Mesenchymal stem cell (in vitro differentiated cells and primary cell): ENCODE results near the gene CADPS.

Experiments
- DNase-seq: peaks from one replicate; pipeline ENCODE4 v3.0.0-alpha.2; 2013
- H2AFZ ChIP-seq: one replicate; pipeline ENCODE4 v1.6.1; 2013; ENCODE audit warnings: low read depth, mild to moderate bottlenecking, control low read depth, inconsistent platforms, low read length, moderate library complexity
- H2AK5ac ChIP-seq: 2 replicates; pipeline ENCODE4 v1.6.1; 2013; ENCODE audit warnings: low read length, moderate library complexity, mild to moderate bottlenecking, inconsistent platforms; ENCODE audit not compliant: severe bottlenecking
- H2BK120ac ChIP-seq: one replicate; pipeline ENCODE4 v1.6.1; 2013; ENCODE audit warnings: low read depth, mild to moderate bottlenecking, inconsistent platforms, low read length, moderate library complexity
- H2BK12ac ChIP-seq, 2 experiments: one replicate each; pipeline ENCODE4 v1.6.1; 2013; ENCODE audit warnings: inconsistent platforms in 2 of 2, low read length in 2 of 2, mild to moderate bottlenecking in 2 of 2, moderate library complexity in 2 of 2, control low read depth in 1 of 2
- H2BK15ac ChIP-seq: one replicate; pipeline ENCODE4 v1.6.1; 2013; ENCODE audit warnings: mild to moderate bottlenecking, low read depth, inconsistent platforms; ENCODE audit not compliant: poor library complexity, severe bottlenecking
- H2BK5ac ChIP-seq: 2 replicates; pipeline ENCODE4 v1.6.1; 2013; ENCODE audit warnings: low read depth, mild to moderate bottlenecking, low read length, control low read depth, inconsistent platforms; ENCODE audit not compliant: poor library complexity, severe bottlenecking
- H3K14ac ChIP-seq, 2 experiments: one replicate each; pipeline ENCODE4 v1.6.1; 2013; ENCODE audit warnings: inconsistent platforms in 2 of 2, low read length in 2 of 2, control low read depth in 1 of 2, mild to moderate bottlenecking in 1 of 2, moderate library complexity in 1 of 2
- H3K18ac ChIP-seq, 2 experiments: one replicate each; pipeline ENCODE4 v1.6.1; 2013; ENCODE audit warnings: inconsistent platforms in 2 of 2, low read length in 2 of 2, control low read depth in 1 of 2, low read depth in 1 of 2, mild to moderate bottlenecking in 1 of 2
- H3K23ac ChIP-seq, 2 experiments: one replicate each; pipeline ENCODE4 v1.6.1; 2013; ENCODE audit warnings: inconsistent platforms in 2 of 2, low read length in 2 of 2, mild to moderate bottlenecking in 2 of 2, moderate library complexity in 2 of 2, control low read depth in 1 of 2
- H3K27ac ChIP-seq: 2 replicates; pipeline ENCODE4 v1.5.1; 2013; ENCODE audit warnings: mild to moderate bottlenecking, moderate library complexity, low read length, control low read depth, inconsistent platforms; ENCODE audit not compliant: poor library complexity, severe bottlenecking
- H3K27me3 ChIP-seq, 2 experiments: 2 replicates each; pipeline versions ENCODE4 v1.6.1 to v1.7.0; 2013; ENCODE audit warnings: low read length in 2 of 2, mild to moderate bottlenecking in 2 of 2, moderate library complexity in 2 of 2, control low read depth in 1 of 2, inconsistent platforms in 1 of 2; ENCODE audit not compliant: control insufficient read depth in 1 of 2, insufficient read depth in 1 of 2
- H3K36me3 ChIP-seq, 2 experiments: 2 replicates each; pipeline versions ENCODE4 v1.6.1 to v1.7.0; 2013; ENCODE audit warnings: low read length in 2 of 2, control low read depth in 1 of 2, inconsistent platforms in 1 of 2, low read depth in 1 of 2, mild to moderate bottlenecking in 1 of 2; ENCODE audit not compliant: insufficient read depth in 2 of 2, control insufficient read depth in 1 of 2
- H3K4ac ChIP-seq, 2 experiments: one replicate each; pipeline ENCODE4 v1.6.1; 2013; ENCODE audit warnings: inconsistent platforms in 2 of 2, low read length in 2 of 2, mild to moderate bottlenecking in 2 of 2, moderate library complexity in 2 of 2, control low read depth in 1 of 2, low read depth in 1 of 2
- H3K4me1 ChIP-seq: 2 replicates; pipeline ENCODE4 v1.6.1; 2013; ENCODE audit warnings: low read depth, low read length, control low read depth; ENCODE audit not compliant: control insufficient read depth, insufficient read depth
- H3K4me2 ChIP-seq: 2 replicates; pipeline ENCODE4 v1.6.1; 2013; ENCODE audit warnings: low read length, mild to moderate bottlenecking, inconsistent platforms; ENCODE audit not compliant: poor library complexity, severe bottlenecking
- H3K4me3 ChIP-seq, 2 experiments: 2 replicates each; pipeline versions ENCODE4 v1.5.1 to v1.7.0; 2013; ENCODE audit warnings: low read length in 2 of 2, mild to moderate bottlenecking in 2 of 2, control low read depth in 1 of 2, low read depth in 1 of 2; ENCODE audit not compliant: insufficient read depth in 1 of 2
- H3K79me1 ChIP-seq: replicated peaks from 2 replicates; pipeline ENCODE4 v1.6.1; 2013; ENCODE audit warnings: mild to moderate bottlenecking, control low read depth, low read length, inconsistent platforms; ENCODE audit not compliant: poor library complexity, severe bottlenecking
- H3K9ac ChIP-seq: 2 replicates; pipeline ENCODE4 v1.7.0; 2013; ENCODE audit warnings: mild to moderate bottlenecking, low read length, moderate library complexity
- H3K9me3 ChIP-seq: 2 replicates; pipeline ENCODE4 v1.7.0; 2013; ENCODE audit warnings: mild to moderate bottlenecking, low read length; ENCODE audit not compliant: control insufficient read depth
- H4K8ac ChIP-seq: one replicate; pipeline ENCODE4 v1.6.1; 2013; ENCODE audit warnings: inconsistent platforms, mild to moderate bottlenecking, low read length, moderate library complexity
- H4K91ac ChIP-seq: one replicate; pipeline ENCODE4 v1.6.1; 2013; ENCODE audit warnings: mild to moderate bottlenecking, low read length, inconsistent platforms
- WGBS: methylation state at CpG from one replicate; pipeline ENCODE4 v1.1.7; 2013; ENCODE audit warnings: mixed read lengths; 5-methylcytosine and 5-hydroxymethylcytosine counted together

The CADPS gene

DNA sequence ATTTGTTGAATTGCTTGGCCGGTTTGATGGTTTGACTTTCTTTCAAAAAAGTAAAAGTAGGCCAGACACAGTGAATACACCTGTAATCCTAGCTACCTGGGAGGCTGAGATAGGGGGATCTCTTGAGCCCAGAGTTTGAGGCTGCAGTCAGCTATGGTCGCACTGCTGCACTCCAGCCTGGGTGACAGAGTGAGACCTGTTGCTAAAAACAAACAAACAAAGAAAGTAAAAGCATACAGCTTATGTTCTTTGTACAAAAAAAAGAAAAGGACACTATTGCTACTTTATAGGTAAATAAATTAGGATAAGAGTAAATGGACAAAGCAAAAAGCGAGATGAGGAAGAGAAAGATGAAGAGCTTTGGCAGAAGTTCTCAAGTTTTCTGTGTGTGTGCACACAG is 488.0 kb downstream of the CADPS start:
- no peak for DNase-seq
- Histone ChIP-seq H3K36me3 (no peaks in the 10 kb centered on the region), H3K9ac (no peak overlapping the region), H2BK15ac (no peak overlapping the region), H3K27ac (no peak overlapping the region), H2BK5ac (no peak overlapping the region), H3K14ac (no peak overlapping the region), H2AFZ (no peak overlapping the region), H2AK5ac (no peak overlapping the region), H3K4me1 (no peaks in the 10 kb centered on the region), H3K79me1 (no peaks in the 10 kb centered on the region), H4K91ac (no peak overlapping the region), H2BK12ac (no peak overlapping the region), H3K4me2 (no peak overlapping the region), H3K4ac (no peak overlapping the region), H3K4me3 (no peak overlapping the region), H2BK120ac (no peak overlapping the region), H3K9me3 (no peaks in the 10 kb centered on the region), H3K23ac (no peak overlapping the region), H4K8ac (no peak overlapping the region), H3K18ac (no peak overlapping the region), H3K27me3 (peaks cover 5 to 11% of the 10 kb centered on the region in 2 experiments)
- WGBS, result 74% methylated on average over 2 of the region's 3 CpGs

DNA sequence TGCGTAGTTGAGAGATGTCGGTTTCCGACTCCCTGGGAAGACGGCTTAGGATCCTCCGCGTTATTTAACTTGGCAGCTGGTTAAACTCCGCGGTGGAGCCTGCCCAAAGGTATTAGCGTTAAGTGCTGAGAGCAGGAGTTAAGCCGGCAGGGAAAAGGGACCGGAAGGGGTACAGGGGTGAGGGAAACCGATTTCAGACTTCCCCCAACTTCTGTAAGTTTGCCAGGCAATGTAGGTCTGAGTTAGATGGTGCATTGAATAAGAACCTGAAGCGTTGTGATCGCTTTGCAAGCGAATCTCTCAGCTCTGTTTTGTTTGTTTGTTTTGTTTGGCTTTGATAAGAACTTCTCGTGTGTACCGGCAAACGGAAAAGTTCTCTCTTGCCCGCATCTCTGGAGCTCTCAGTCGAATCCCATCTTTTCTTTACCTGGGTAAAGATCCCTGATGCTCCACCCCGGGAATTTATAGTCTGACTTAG is 495.9 kb downstream of the CADPS start:
- H4K91ac ChIP-seq, result no peak overlapping the region
- H3K4ac ChIP-seq, result no peak overlapping the region
- H3K18ac ChIP-seq, result no peak overlapping the region
- no peak overlapping the region for H2AK5ac ChIP-seq
- no peak overlapping the region for H2AFZ ChIP-seq
- H4K8ac ChIP-seq, result no peak overlapping the region
- H2BK12ac ChIP-seq, result no peak overlapping the region
- no peak overlapping the region for H2BK5ac ChIP-seq
- H3K27ac ChIP-seq, result no peak overlapping the region
- no peak overlapping the region for H3K14ac ChIP-seq
- peaks cover 15% of the 10 kb centered on the region for H3K9me3 ChIP-seq
- H3K4me3 ChIP-seq, result no peak overlapping the region
- H3K36me3 ChIP-seq, result no peaks in the 10 kb centered on the region
- H3K4me2 ChIP-seq, result no peak overlapping the region
- H3K4me1 ChIP-seq, result peaks cover 7% of the 10 kb centered on the region
- H2BK120ac ChIP-seq, result no peak overlapping the region
- peaks cover 78 to 84% of the 10 kb centered on the region in 2 experiments for H3K27me3 ChIP-seq
- no peak overlapping the region for H3K9ac ChIP-seq
- H3K23ac ChIP-seq, result no peak overlapping the region
- no peaks in the 10 kb centered on the region for H3K79me1 ChIP-seq
- no peak for DNase-seq
- H2BK15ac ChIP-seq, result no peak overlapping the region
- WGBS, result 2% methylated on average over 17 of the region's 21 CpGs

DNA sequence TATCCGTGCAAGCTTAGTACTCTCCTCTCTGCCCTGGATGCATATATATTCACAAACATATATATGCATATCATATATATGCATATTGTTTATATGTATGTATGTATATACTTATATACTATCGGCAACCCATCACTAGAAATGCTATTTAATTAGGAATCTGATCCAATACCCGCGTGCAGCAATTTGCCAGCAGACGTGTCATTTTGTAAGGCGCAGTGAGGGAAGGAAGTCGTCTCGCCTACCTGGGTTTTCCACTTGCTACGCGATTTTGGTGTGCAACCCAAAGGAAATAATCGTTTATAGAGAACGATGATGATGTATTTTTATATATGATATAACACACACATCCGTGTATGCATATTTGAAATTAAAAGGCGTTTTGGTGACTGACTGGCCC is 496.3 kb downstream of the CADPS start:
- no peak overlapping the region for H3K9ac ChIP-seq
- DNase-seq, result no peak
- H4K8ac ChIP-seq, result no peak overlapping the region
- H3K27me3 ChIP-seq, result peaks cover 82 to 88% of the 10 kb centered on the region in 2 experiments
- no peak overlapping the region for H3K4ac ChIP-seq
- H3K36me3 ChIP-seq, result no peaks in the 10 kb centered on the region
- no peak overlapping the region for H3K18ac ChIP-seq
- H2AFZ ChIP-seq, result no peak overlapping the region
- 8% methylated on average over 8 of the region's 14 CpGs for WGBS
- no peak overlapping the region for H3K4me2 ChIP-seq
- no peak overlapping the region for H4K91ac ChIP-seq
- H2AK5ac ChIP-seq, result no peak overlapping the region
- H2BK15ac ChIP-seq, result no peak overlapping the region
- H3K27ac ChIP-seq, result no peak overlapping the region
- H3K79me1 ChIP-seq, result no peaks in the 10 kb centered on the region
- H2BK5ac ChIP-seq, result no peak overlapping the region
- H3K14ac ChIP-seq, result no peak overlapping the region
- H3K4me3 ChIP-seq, result no peak overlapping the region
- peaks cover 8% of the 10 kb centered on the region for H3K4me1 ChIP-seq
- no peak overlapping the region for H2BK12ac ChIP-seq
- H3K23ac ChIP-seq, result no peak overlapping the region
- peaks cover 15% of the 10 kb centered on the region for H3K9me3 ChIP-seq
- no peak overlapping the region for H2BK120ac ChIP-seq

DNA sequence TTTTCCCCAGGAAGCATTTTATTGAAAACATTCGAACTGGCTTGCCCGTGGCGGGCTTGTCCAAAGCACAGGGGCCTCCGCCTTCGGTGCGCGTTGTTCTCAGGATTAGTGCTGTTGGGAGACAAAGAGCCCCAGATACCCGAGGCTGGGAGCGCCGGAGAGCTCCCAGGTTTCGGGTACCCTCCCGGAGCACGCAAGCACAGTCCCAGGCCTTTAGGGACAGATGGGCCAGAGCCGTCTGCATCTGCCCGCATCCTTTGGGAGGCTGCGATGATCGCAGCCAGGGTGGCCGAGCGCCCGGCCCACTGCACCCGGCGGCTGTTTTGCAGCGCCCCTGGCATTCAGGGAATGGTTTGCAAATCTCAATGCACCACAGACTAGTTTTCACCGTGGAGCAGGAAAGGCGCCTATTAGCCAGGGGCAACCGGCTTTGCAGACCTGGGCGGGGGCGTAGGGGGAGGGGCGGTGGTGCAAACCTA is 496.9 kb downstream of the CADPS start:
- H3K4me1 ChIP-seq, result peaks cover 12% of the 10 kb centered on the region

More for the DNA sequence above, 496.9 kb downstream of the CADPS start:
- Histone ChIP-seq H3K27ac (no peak overlapping the region), H4K91ac (no peak overlapping the region), H3K27me3 (peaks cover 88 to 94% of the 10 kb centered on the region in 2 experiments), H3K4me2 (no peak overlapping the region), H2AFZ (no peak overlapping the region), H3K14ac (no peak overlapping the region), H3K23ac (no peak overlapping the region), H3K4me3 (no peak overlapping the region), H4K8ac (no peak overlapping the region), H2AK5ac (no peak overlapping the region), H3K9me3 (peaks cover 15% of the 10 kb centered on the region), H3K4ac (no peak overlapping the region), H3K18ac (no peak overlapping the region), H3K36me3 (no peaks in the 10 kb centered on the region), H2BK15ac (no peak overlapping the region), H3K79me1 (no peaks in the 10 kb centered on the region), H2BK5ac (no peak overlapping the region), H2BK12ac (no peak overlapping the region), H3K9ac (no peak overlapping the region), H2BK120ac (no peak overlapping the region)
- no peak for DNase-seq
- WGBS, result 6% methylated on average over 29 of the region's 29 CpGs
